Measurements from ENCODE around the gene RHOT2. TPM values are rescaled to one million over a fixed set of nuclear protein-coding genes. Genes with fewer than 3 reads are reported as not detected.

RHOT2 gene
- total RNA-seq, 1 donor from 2014 or later: 43.6 TPM

DNA sequence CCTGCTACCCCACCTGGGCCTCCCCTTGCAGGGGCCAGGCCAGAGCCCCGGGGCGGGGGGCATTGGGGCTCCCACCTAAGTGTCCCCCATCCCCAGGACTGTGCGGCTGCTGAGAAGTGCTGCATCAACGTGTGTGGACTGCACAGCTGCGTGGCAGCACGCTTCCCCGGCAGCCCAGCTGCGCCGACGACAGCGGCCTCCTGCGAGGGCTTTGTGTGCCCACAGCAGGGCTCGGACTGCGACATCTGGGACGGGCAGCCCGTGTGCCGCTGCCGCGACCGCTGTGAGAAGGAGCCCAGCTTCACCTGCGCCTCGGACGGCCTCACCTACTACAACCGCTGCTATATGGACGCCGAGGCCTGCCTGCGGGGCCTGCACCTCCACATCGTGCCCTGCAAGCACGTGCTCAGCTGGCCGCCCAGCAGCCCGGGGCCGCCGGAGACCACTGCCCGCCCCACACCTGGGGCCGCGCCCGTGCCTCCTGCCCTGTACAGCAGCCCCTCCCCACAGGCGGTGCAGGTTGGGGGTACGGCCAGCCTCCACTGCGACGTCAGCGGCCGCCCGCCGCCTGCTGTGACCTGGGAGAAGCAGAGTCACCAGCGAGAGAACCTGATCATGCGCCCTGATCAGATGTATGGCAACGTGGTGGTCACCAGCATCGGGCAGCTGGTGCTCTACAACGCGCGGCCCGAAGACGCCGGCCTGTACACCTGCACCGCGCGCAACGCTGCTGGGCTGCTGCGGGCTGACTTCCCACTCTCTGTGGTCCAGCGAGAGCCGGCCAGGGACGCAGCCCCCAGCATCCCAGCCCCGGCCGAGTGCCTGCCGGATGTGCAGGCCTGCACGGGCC, 35.2 kb upstream of the RHOT2 start:
- DNase-seq (ENCODE audit: low read depth): no peak

DNA sequence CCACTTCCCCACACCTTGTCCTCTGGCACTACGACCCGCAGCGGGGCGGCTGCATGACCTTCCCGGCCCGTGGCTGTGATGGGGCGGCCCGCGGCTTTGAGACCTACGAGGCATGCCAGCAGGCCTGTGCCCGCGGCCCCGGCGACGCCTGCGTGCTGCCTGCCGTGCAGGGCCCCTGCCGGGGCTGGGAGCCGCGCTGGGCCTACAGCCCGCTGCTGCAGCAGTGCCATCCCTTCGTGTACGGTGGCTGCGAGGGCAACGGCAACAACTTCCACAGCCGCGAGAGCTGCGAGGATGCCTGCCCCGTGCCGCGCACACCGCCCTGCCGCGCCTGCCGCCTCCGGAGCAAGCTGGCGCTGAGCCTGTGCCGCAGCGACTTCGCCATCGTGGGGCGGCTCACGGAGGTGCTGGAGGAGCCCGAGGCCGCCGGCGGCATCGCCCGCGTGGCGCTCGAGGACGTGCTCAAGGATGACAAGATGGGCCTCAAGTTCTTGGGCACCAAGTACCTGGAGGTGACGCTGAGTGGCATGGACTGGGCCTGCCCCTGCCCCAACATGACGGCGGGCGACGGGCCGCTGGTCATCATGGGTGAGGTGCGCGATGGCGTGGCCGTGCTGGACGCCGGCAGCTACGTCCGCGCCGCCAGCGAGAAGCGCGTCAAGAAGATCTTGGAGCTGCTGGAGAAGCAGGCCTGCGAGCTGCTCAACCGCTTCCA, 34.4 kb upstream of the RHOT2 start:
- DNase-seq (ENCODE audit: low read depth): no peak

DNA sequence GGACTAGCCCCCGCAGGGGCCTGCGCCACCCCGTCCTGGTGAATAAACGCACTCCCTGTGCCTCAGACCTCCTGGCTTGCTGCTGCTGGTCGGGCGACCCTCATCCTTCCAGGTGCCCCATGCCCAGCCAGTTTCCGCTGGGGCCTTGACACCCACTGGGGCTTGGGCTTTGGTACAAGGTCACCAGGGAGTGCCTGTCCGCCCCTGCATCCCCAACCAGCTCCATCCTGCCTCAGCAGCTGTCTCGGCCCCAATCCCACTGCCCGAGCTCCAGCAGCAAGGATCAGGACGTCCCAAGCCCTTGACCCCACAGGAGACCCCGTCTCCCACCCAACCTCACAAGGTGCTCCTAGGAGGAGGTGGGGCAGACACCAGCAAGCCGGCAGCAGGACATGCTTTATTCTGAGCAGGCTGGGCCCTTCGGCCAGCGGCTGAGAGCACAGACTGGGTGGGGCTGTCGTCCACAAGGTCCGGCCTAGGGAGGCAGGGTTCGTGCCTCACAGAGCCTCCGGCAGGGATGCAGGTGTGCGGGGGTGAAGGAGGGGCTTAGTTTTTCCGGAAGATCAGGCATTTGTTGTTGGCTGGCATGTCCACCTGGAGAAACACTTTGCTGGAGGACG, 33.8 kb upstream of the RHOT2 start:
- no peak for DNase-seq (ENCODE audit: low read depth)

DNA sequence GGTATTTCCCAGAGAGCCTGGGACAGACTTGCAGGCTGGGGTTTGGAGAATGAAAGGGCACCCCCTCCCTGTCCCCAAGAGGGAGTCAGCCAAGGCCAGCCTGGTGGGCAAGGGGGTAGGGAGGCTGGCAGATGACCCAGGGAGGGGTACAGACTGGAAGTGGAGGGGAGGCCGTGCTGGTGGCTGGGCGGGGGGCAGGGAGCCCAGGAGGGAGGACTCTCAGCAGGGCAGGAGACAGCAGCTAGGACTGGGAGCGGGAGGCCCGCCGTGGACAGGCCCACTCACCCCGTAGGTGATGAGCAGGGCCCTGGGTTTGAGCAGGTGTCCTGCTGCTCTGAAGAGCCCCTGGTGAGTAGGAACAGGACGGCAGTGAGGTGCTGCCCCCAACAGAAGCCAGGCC, 32.9 kb upstream of the RHOT2 start:
- no peak for DNase-seq (ENCODE audit: low read depth)

DNA sequence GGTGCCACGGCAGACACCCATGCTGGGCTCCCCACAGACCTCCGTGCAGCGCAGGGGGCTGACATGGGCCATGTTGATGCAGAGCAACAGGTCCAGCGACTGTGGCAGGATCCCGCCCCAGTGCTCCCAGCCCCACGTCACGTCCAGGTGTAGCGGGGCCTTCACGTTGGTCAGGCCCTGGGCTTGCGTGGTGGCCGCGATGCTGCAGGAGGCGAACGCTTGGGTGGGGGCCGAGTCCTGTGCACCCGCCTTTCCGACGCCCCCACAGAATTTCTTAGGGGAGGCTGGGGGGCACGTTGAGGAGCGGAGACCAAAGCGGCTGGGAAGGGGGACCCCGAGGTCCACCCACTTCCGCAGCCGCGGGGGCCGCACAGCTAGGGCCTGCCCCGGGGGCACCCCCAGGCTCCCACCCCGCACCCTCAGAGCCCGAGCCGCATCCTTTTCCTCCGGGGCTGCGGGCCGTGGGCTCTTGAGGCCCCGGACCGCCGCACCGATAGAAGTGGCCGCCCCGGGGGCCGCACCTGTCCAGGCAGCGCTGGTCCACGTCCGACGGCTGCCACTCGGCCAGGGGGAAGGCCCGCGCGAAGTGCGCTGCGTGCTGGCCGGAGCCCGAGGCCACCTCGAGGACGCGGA, 32.2 kb upstream of the RHOT2 start:
- no peak for DNase-seq (ENCODE audit: low read depth)

DNA sequence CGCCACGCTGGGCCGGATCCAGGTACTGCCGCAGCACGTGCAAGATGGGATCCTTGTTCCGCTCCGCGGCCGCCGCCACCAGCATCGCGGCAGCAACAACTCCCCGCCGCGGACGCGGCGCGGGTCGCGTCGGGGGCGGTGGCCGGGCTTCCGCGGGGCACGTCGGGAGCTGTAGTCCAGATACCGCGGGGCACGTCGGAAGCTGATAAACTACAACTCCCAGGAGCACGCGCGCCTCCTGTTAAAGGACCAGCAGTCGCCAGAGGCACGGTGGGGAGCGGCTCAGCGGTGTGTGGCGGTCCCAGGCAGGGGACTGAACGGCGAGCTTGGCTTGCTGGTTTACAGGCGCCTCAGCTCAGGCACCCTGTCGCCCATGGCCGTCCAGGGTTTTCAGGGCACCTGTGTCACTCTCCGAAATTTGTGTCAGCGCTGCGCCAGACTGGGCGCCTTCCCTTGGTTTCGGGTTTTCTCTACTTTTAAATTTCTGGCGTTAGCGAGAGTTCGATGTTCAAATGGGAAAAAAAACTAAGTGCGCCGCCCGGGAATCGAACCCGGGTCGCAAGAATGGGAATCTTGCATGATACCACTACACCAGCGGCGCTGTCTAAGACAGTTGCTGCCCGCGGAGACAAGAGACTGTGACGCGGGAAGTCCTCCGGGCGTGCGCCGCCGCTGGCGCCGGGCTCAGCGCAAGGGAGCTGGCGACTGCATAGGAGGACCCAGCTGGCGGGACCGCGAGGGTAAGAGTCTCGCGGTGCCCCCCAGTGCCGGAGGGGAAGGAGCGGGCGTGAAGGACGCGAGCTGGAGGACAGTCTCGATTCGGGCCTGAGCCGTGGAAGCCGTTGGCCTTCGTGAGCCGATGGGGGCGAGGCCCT, 31.5 kb upstream of the RHOT2 start, which contains the start of gene METTL26:
Gene METTL26 (minus strand): TSS at position 100 of the 875 bp plus-strand sequence. CDS start 15 bp downstream, at position 85.
- DNase-seq (ENCODE audit: low read depth): peak; percentile 84

DNA sequence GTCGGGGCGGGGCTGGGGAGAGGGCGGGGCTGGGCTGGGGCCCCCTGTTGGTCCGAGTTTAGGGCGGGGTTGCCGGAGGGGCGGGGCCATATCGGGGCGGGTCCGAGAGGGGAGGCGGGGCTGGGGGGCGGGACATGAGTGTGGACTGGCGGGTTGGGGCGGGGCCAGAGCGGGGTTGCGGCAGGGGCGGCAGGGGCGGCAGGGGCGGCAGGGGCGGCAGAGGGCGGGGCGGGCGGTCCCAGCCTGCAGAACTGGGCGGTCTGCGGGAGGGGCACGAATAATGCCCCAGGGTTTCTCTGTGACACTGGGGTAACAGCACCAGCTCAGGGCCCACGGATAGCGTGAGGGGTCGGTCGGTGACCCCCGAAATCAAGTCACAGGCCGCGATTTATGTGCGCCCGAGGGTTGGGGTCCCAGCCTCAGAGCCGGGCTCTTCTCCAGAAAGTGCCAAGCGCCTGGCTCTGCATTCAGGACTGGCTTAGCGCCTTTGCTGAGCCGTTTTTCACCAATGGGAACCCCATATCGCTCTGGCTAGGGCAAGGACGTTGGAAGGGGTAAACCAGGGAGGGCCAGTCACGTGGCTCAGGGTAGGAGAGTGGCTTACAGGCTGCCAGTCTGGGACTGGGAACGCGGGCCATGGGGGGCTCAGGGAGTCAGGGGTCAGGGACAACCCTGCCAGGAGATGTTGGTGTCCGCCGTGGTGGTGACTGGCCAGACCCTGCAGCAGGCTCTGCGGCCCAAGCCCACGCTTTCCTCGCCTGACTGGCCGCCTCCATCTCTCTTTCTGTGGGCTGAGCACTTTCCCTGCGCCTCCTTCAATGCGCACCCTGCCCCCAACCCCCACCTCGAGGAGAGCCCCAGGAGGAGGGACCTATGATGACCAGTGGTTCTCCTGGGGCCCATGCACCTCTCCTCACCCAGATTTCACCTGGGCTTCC, 30.6 kb upstream of the RHOT2 start:
- DNase-seq (ENCODE audit: low read depth): no peak

DNA sequence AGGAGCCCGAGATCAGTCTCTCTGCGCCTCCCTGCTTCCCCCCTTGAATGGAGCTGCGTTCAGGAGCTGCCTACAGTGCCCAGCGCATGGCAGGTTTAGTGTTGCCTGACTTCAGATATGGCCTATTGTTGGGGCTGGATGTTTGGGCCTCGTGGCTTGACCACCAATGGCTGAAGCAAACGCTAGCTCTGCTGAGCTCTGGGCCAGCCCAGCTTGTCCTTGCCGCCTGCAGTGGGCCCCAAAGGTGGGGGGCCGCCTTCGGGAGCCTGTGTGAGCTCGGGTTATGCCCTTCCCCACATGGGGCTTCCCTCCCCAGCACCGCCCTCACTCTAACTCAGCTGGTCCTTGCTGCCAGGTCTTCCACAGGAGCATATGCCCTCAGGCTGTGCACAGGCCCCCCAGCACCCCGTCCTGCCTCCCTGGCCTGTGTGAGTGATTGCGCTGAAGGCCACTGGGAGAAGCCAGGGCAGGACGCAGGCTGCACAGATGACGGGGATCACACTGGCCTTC, 29.8 kb upstream of the RHOT2 start:
- DNase-seq (ENCODE audit: low read depth): no peak

DNA sequence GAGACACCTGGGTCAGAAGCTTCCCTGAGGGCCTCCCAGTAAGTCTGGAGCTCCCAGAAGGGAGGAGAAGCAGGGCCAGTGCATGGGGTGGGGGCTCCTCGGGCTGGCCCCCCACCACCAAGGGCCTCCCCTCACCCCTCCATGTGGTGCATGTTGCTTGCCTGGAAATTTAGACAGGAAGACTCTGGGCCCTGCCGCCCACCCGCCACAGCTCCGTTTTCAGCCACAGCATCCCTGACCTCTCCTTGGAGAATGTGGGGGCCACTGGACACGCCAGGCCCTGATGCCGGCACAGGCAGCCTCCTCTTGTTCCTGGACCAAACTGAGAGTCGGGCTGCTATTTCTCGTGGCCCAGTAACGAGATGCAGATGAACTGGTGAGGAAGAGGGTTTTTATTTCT, 29.1 kb upstream of the RHOT2 start:
- no peak for DNase-seq (ENCODE audit: low read depth)

DNA sequence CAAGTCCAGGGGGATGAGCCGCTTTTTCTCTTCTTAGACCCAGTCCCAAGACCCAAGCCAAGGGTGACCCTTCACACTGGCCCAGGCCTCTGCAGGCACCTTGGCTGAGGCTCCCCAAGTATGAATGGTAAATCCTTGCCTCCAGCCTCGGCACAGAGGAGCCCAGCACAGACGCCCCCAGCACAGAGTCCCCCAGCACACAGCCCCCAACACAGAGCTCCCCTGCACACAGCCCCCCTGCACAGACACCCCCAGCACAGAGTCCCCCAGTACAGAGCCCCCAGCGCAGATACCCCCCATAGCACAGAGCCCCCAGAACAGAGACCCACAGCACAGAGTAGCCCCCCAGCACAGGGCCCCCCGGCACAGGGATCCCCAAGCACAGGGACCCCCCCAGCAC, 27.3 kb upstream of the RHOT2 start:
- DNase-seq (ENCODE audit: low read depth): no peak

DNA sequence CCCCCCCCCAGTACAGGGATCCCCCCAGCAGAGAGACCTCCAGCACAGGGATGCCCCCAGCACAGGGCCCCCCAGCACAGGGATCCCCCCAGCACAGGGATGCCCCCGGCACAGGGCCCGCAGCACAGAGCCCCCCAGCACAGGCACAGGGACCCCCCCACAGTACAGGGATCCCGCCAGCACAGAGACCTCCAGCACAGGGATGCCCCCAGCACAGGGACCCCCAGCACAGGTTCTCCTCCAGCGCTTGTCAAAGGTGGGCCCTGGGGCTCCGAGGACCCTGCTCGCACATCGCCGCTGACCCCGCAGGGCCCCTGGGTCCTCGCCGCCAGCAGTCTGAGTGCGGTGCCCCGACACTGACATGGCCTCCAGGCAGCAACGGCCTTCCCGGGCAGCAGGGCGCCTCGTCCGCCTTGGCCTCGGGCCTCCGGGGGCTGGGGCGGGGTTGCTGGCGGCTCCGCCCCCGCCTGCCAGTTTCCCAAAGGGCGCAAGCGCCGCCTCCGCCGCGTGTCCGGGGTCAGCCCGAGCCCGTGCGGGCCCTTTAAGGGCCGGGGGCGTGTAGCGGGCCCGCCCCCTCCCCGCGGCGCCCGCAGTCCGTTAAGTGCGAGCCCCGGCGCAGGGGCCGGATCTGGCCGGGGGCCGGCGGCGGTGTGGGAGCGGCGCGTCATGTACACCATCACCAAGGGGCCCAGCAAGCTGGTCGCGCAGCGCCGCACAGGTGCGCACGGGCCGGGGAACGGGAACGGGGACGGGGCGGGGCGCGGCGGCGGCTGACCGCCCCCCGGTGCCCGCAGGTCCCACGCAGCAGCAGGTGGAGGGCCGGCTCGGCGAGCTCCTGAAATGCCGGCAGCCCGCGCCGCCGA, 26.4 kb upstream of the RHOT2 start, which contains the start of gene MCRIP2:
Gene MCRIP2 (plus strand): TSS at position 503 of the 863 bp plus-strand sequence. CDS start 164 bp downstream, at position 667.
- DNase-seq (ENCODE audit: low read depth): peak; percentile 28

DNA sequence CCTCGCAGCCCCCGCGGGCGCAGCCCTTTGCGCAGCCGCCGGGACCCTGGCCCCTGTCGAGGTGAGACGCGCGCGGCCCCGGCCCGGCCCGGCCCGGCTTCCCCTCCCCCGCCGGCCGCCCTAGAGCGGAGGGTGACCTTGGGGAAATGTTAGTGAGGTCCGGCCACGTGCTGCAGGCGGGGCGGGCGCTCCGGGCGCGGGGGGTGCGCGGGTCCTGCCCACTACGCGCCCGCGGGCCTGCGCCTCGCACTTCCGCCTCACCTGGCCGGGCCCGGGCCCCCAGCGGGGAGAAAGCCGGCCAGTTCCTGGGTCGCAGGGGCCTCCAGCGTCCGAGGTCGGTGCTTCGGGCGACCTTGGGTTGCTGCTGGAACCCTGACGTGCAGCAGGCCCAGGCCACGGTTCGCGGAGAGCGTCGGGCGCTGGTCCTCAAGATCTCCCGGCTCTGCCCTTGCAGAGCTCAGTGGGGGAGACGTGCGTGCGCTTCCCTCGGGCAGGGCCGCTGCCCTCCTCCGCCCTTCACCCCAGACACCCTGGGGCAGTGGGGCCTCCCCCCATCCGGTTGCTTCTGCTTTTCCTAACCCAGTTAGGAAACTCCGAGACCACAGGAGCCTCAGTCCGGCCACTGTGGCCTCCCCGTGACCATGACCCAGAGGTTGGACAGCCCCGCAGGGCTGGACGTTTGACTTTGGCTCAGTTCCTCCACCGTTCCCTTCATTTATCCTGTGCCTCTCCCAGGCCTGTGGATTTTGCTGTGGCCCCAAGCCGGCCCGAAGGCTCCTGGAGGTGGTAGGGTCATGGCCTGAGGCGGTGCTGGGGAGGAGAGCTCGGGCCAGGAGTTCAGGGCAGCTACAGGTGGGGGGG, 25.5 kb upstream of the RHOT2 start:
- no peak for DNase-seq (ENCODE audit: low read depth)

DNA sequence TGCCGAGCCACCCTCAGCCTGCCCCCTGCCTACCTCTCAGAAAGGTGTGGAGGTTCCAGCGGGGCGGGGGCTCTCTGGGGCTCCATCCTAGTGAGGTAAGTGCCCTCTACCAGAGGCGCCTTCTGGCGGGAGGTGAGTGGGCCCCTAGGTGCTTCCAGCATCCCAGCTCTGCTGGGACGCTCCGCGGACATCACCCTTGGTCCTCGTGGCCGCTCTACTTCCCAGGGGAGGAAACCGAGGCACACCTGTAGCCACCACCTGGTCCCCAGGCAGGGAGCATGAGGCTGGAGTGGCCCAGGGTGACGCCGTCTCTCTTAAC, 24.9 kb upstream of the RHOT2 start:
- DNase-seq (ENCODE audit: low read depth): no peak

DNA sequence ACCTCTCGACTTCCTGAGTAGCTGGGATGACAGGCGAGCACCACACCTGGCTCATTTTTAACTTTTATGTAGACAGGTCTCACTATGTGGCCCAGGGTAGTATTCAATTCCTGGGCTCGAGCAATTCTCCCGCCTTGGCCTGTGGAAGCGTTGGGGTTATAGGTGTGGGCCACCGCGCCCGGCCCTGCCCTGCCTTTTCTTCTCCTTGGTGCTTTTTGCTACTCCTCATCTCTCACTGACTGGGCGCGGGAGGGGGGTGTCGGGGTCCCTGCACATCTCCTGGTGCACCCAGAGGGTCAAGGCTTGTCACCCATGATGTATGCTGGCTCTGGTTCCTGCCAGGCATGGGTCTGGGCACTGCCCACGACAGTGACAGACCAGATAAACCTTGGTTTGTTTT, 23.4 kb upstream of the RHOT2 start:
- DNase-seq (ENCODE audit: low read depth): no peak

DNA sequence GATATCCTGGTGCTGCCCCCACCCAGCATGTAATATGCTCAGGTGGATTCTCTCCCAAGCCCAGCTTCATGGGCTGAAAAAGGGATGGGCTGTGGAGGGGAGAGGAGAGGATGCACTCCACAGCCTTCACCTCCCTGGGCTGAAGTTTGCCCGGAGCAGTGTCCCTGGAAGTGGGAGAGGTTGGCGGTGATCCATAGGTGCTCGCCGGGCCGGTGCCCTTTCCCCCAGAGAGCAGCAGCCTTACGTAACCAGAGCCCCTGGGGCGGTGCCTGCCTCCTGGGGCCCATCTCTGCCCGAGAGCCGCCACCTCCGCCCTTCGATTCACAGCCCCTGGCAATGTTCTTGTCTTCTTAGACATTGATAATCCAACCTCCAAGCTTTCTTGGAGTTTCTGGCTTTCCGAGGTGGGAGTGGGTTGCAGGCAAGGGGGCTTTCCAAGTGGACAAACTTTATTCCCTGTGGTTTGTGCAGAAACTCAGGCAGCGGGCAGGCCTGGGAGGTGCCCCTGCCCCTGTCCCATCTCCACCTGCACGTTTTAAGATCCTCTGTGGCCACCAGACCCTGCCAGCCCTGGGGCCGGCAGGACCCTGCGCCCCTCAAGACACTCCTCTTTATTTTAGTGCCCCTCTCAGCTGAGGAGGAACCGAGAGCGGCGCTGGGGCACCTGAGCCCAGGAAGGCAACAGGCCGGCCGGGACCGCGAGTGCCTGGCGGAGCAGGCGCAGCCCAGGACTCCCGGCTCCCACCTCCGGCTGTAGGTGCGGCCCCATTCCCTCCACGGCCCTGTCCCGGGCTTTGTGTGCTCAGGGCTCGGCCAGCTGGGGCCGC, 21.9 kb upstream of the RHOT2 start:
- no peak for DNase-seq (ENCODE audit: low read depth)

DNA sequence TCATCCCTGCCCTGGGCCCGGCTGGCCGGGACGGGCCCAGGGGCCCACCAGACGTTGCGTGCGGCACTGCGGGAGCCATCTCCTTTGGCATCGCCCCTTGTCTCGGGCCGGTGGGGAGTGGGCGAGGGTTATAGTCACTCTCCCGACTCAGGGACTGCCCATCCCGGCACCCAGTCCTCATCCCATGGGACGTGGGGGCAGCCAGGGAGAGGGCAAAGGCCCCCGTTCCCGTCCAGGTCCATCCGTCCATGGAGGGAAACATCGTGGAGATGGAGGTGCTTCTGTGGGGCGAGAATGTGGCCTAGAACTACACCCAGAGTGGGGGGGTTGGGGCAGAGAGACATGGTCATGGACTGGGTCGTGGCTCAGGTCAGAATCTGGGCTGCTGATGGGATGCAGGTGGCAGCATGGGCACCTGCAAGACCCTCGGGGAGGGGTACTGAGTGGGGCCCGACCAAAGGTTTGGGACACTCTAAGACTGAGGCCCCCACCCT, 21.2 kb upstream of the RHOT2 start:
- DNase-seq (ENCODE audit: low read depth): no peak
